IPS-15b (cell line): ENCODE data around the gene ITGA4.

ENCODE experiments used
- H3K27me3 ChIP-seq: one replicate; pipeline ENCODE4 v1.6.1; 2013; ENCODE audit warnings: low read length; ENCODE audit not compliant: control insufficient read depth, insufficient read depth
- H3K36me3 ChIP-seq: one replicate; pipeline ENCODE4 v1.6.1; 2013; ENCODE audit warnings: low read length; ENCODE audit not compliant: control insufficient read depth, insufficient read depth
- H3K4me1 ChIP-seq: one replicate; pipeline ENCODE4 v1.6.1; 2013; ENCODE audit warnings: mild to moderate bottlenecking, low read length; ENCODE audit not compliant: control insufficient read depth, insufficient read depth
- H3K4me3 ChIP-seq: one replicate; pipeline ENCODE4 v1.5.1; 2013; ENCODE audit warnings: low read depth, low read length
- H3K9ac ChIP-seq: one replicate; pipeline ENCODE4 v1.6.1; 2013; ENCODE audit warnings: low read depth, mild to moderate bottlenecking, low read length
- H3K9me3 ChIP-seq: one replicate; pipeline ENCODE4 v1.6.1; 2013; ENCODE audit warnings: mild to moderate bottlenecking, low read length; ENCODE audit not compliant: control insufficient read depth, insufficient read depth

ITGA4 gene

GRCh38 chr2:181474222-181474881, 17.2 kb downstream of the ITGA4 start:
- no peaks in the 10 kb centered on the region for H3K36me3 ChIP-seq
- H3K4me3 ChIP-seq: no peak overlapping the region
- H3K9ac ChIP-seq: no peak overlapping the region
- H3K9me3 ChIP-seq: no peaks in the 10 kb centered on the region
- no peaks in the 10 kb centered on the region for H3K4me1 ChIP-seq
- H3K27me3 ChIP-seq: no peaks in the 10 kb centered on the region

- no peaks in the 10 kb centered on the region for H3K36me3 ChIP-seq
- no peak overlapping the region for H3K4me3 ChIP-seq
- no peak overlapping the region for H3K9ac ChIP-seq
- H3K4me1 ChIP-seq: no peaks in the 10 kb centered on the region
- no peaks in the 10 kb centered on the region for H3K27me3 ChIP-seq
- H3K9me3 ChIP-seq: no peaks in the 10 kb centered on the region
Measured at GRCh38 chr2:181483211-181483610, 26.0 kb downstream of the ITGA4 start.

DNA sequence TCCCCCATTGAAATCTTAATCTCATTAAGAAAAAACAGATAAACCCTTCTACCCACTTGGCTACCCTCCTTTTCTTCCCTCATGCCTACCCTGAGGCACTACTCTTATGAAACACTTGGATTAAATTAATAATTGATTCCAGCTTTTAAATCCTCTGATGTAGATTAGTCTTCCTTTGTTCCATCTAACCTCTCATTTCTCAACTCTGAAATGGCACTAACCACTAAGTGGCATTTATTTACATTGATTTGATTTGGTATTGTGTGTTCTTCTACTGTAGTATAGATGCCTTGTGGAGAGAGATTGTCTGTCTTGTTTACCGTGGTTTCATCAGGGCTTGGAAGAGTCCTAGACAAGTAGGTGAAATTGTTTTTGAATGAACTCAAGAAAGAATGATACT, 26.7 kb downstream of the ITGA4 start:
- no peak overlapping the region for H3K9ac ChIP-seq
- H3K36me3 ChIP-seq: no peaks in the 10 kb centered on the region
- no peak overlapping the region for H3K4me3 ChIP-seq
- H3K27me3 ChIP-seq: no peaks in the 10 kb centered on the region
- H3K4me1 ChIP-seq: no peaks in the 10 kb centered on the region
- H3K9me3 ChIP-seq: no peaks in the 10 kb centered on the region

- no peaks in the 10 kb centered on the region for H3K36me3 ChIP-seq
- H3K27me3 ChIP-seq: no peaks in the 10 kb centered on the region
- H3K9me3 ChIP-seq: no peaks in the 10 kb centered on the region
- no peaks in the 10 kb centered on the region for H3K4me1 ChIP-seq
- no peak overlapping the region for H3K4me3 ChIP-seq
- no peak overlapping the region for H3K9ac ChIP-seq
Measured at GRCh38 chr2:181484851-181485637, 27.9 kb downstream of the ITGA4 start.

DNA sequence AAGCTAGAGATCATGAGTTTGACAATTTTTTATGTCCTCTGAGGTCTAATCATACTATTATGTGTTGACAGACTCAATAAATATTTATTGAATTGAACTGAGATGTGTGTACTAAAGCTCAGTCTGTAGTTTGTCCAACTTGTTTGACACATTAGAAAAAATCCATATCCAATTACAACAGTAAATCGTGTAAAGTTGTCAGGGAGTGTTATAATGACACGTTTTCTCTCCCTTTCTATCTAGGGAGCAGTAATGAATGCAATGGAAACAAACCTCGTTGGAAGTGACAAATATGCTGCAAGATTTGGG, 28.4 kb downstream of the ITGA4 start:
- Histone ChIP-seq H3K27me3 (no peaks in the 10 kb centered on the region), H3K4me3 (no peak overlapping the region), H3K36me3 (no peaks in the 10 kb centered on the region), H3K4me1 (no peaks in the 10 kb centered on the region), H3K9me3 (no peaks in the 10 kb centered on the region), H3K9ac (no peak overlapping the region)

- Histone ChIP-seq H3K9ac (no peak overlapping the region), H3K36me3 (no peaks in the 10 kb centered on the region), H3K9me3 (no peaks in the 10 kb centered on the region), H3K27me3 (no peaks in the 10 kb centered on the region), H3K4me3 (no peak overlapping the region), H3K4me1 (no peaks in the 10 kb centered on the region)
Measured at GRCh38 chr2:181499231-181499630, 42.0 kb downstream of the ITGA4 start.

DNA sequence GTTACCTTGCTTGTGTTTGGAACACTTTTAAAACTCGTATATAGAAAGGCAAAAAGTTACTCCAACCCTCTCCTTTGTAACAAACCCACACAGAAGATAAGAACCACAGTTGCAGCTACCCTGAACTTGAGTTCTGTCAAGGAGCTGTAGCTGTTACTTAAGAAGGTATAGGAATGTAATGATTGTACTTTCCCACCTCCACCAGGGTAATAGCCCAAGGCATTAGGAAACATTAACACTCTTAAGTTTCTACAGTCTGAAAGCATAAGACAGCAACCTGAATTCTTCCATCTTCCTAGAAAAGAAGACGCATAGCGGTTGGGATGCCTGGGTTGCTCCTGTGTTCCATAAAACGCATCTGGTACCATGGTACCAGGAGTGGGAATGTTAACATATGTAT, 43.0 kb downstream of the ITGA4 start:
- no peak overlapping the region for H3K9ac ChIP-seq
- no peaks in the 10 kb centered on the region for H3K4me1 ChIP-seq
- H3K36me3 ChIP-seq: no peaks in the 10 kb centered on the region
- no peaks in the 10 kb centered on the region for H3K9me3 ChIP-seq
- no peak overlapping the region for H3K4me3 ChIP-seq
- no peaks in the 10 kb centered on the region for H3K27me3 ChIP-seq

GRCh38 chr2:181515719-181516118, 58.5 kb downstream of the ITGA4 start:
- Histone ChIP-seq H3K9me3 (no peaks in the 10 kb centered on the region), H3K4me3 (no peak overlapping the region), H3K9ac (no peak overlapping the region), H3K36me3 (no peaks in the 10 kb centered on the region), H3K4me1 (peaks cover 5% of the 10 kb centered on the region), H3K27me3 (no peaks in the 10 kb centered on the region)

DNA sequence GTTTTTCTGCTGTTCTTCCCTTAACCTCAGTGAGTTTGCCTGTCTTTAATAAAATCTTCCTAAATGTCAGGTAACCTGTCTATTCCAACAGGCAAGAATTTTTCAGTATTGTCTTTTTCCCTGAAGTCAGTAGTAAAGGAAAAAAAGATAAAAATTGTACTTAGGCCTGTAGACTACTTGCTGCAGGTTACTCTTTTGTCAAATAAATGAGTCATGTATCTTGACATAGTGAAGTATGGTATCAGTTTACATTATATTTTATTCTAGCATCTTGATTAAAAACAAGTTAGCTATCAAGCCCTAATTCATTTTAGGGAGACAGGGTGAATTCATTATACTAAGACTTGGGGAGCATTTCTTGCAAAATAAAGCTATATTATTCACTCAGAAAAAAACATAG, 59.8 kb downstream of the ITGA4 start:
- H3K4me3 ChIP-seq: no peak overlapping the region
- H3K9me3 ChIP-seq: no peaks in the 10 kb centered on the region
- no peaks in the 10 kb centered on the region for H3K36me3 ChIP-seq
- H3K9ac ChIP-seq: no peak overlapping the region
- no peaks in the 10 kb centered on the region for H3K27me3 ChIP-seq
- H3K4me1 ChIP-seq: peaks cover 2% of the 10 kb centered on the region

DNA sequence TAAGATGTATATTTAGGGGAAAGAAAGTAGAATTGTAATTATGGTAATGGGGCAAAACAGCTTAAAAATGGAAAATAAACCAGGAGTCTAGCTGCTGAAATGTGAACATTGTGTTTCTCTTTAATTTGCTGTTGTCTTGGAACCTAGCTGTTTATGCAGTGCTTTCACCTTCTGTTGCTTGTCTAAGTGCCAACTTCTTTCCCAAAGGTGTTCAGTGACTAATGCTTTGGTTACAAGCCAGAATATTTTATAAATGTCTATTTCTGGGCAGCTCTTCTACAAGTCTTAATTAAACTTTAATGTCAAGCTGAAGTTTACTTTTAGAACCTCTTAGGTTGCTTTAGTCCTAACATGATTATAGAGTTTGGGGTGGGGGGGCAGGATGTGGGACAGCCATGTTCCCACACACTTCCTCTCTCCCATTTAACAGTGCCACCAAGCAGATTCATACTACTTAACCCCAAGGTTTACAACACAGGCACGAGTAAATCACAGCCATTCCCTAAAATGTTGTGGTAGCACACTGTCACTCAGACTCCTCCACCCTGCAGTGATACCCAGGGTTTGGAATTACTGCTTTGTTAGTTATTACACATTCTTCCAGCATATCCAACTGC, 60.6 kb downstream of the ITGA4 start:
- no peaks in the 10 kb centered on the region for H3K27me3 ChIP-seq
- H3K9me3 ChIP-seq: no peaks in the 10 kb centered on the region
- H3K36me3 ChIP-seq: no peaks in the 10 kb centered on the region
- no peak overlapping the region for H3K4me3 ChIP-seq
- no peaks in the 10 kb centered on the region for H3K4me1 ChIP-seq
- no peak overlapping the region for H3K9ac ChIP-seq

- H3K4me1 ChIP-seq: no peaks in the 10 kb centered on the region
- H3K9ac ChIP-seq: no peak overlapping the region
- no peaks in the 10 kb centered on the region for H3K36me3 ChIP-seq
- H3K9me3 ChIP-seq: no peaks in the 10 kb centered on the region
- no peak overlapping the region for H3K4me3 ChIP-seq
- H3K27me3 ChIP-seq: no peaks in the 10 kb centered on the region
Measured at GRCh38 chr2:181520253-181520652, 63.1 kb downstream of the ITGA4 start.

DNA sequence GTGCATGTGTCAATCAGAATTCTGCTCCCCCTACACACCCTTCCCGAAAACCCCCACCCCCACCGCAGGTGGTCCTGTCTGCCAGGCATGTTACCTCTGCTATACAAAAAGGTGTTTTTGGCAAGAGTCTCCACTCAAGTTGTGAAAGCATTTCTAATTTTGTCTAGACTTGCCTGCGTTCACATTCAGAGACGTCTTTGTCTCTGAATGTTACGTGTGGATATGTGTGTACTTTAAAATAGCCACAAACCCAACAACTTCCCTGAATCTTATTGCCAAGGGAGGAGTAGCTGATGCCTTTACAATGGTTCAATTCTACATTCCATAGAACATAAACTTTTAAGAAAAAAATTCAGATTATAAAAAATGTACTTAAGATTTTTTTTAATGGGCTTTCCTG, 66.6 kb downstream of the ITGA4 start:
- Histone ChIP-seq H3K4me1 (no peaks in the 10 kb centered on the region), H3K9me3 (no peaks in the 10 kb centered on the region), H3K27me3 (no peaks in the 10 kb centered on the region), H3K9ac (no peak overlapping the region), H3K4me3 (no peak overlapping the region), H3K36me3 (no peaks in the 10 kb centered on the region)
